Natural killer cell (primary cell): ENCODE measurements around the gene RNF31. TPM values are rescaled to one million over a fixed set of nuclear protein-coding genes. Genes with fewer than 3 reads are reported as not detected.

Source experiments
- ATAC-seq, 3 donors: fragments of 150-1000 bp in 2 of 3; fragments of 200-7000 bp in 1 of 3; cut with Tn5 transposase; 1 replicate in 1 of 3; 2 replicates in 2 of 3; pipeline ENCODE4 v1.10.0; 2021; ENCODE audit warnings: mild to moderate bottlenecking in 2 of 3, moderate library complexity in 2 of 3
- DNase-seq, 2 donors: peaks; one replicate each; pipeline versions ENCODE4 v3.0.0 to v3.0.0-alpha.2; 2013 to 2021; ENCODE audit warnings: mixed read lengths in 1 of 2
- H3K27ac ChIP-seq: one replicate; pipeline ENCODE4 v1.5.1; 2013; ENCODE audit warnings: mild to moderate bottlenecking, low read length
- H3K27me3 ChIP-seq: one replicate; pipeline ENCODE4 v1.6.1; 2013; ENCODE audit warnings: low read length; ENCODE audit not compliant: control insufficient read depth, insufficient read depth
- H3K36me3 ChIP-seq: one replicate; pipeline ENCODE4 v1.6.1; 2013; ENCODE audit warnings: low read length; ENCODE audit not compliant: control insufficient read depth, insufficient read depth
- H3K4me1 ChIP-seq: one replicate; pipeline ENCODE4 v1.6.1; 2013; ENCODE audit warnings: low read length; ENCODE audit not compliant: control insufficient read depth, insufficient read depth
- H3K4me3 ChIP-seq: one replicate; pipeline ENCODE4 v1.5.1; 2013; ENCODE audit warnings: low read length
- H3K9me3 ChIP-seq: one replicate; pipeline ENCODE4 v1.6.1; 2013; ENCODE audit warnings: low read length; ENCODE audit not compliant: control insufficient read depth, insufficient read depth
- H3K27ac Mint-ChIP-seq, 2 donors: one replicate each; pipeline ENCODE4 v1.8.0; 2022; ENCODE audit warnings: mild to moderate bottlenecking in 2 of 2, mixed read lengths in 2 of 2, moderate library complexity in 1 of 2
- H3K27me3 Mint-ChIP-seq, 2 donors: one replicate each; pipeline ENCODE4 v1.8.0; 2022; ENCODE audit warnings: low read depth in 2 of 2, mixed read lengths in 2 of 2
- H3K36me3 Mint-ChIP-seq: one replicate; pipeline ENCODE4 v1.8.0; 2022; ENCODE audit warnings: mixed read lengths
- H3K4me1 Mint-ChIP-seq, 2 donors: one replicate each; pipeline ENCODE4 v1.8.0; 2022; ENCODE audit warnings: mixed read lengths in 2 of 2
- H3K4me3 Mint-ChIP-seq: one replicate; pipeline ENCODE4 v1.8.0; 2022; ENCODE audit warnings: mild to moderate bottlenecking, moderate library complexity, mixed read lengths
- H3K9me3 Mint-ChIP-seq, 2 donors: one replicate each; pipeline ENCODE4 v1.8.0; 2022; ENCODE audit warnings: mixed read lengths in 2 of 2
- CTCF ChIP-seq: fragments of 200-600 bp; IDR thresholded peaks from one replicate; pipeline ENCODE4 v1.8.0; 2022; ENCODE audit warnings: antibody characterized with exemption
- WGBS: methylation state at CpG from one replicate; pipeline ENCODE4 v1.1.7; 2013; ENCODE audit warnings: missing lambda C conversion rate; ENCODE audit not compliant: insufficient coverage; 5-methylcytosine and 5-hydroxymethylcytosine counted together
- intact Hi-C: fragments of 100-400 bp; cut with micrococcal nuclease; formaldehyde crosslinking; loops from one replicate; pipeline ENCODE4 v1.14.2; 2022
- total RNA-seq, 4 donors: library from RNA; stranded (reverse); fragments of 120-200 nt in 1 of 4; gene quantifications; one replicate each; pipeline versions ENCODE4 v1.2.3 to v1.2.4, GENCODE V29; 2013 to 2022

RNF31 gene
- total RNA-seq, 3 donors from 2014 or later (not counting 1 experiment from before 2014, with no cell fraction given), result 96.9 to 134 (median 125) TPM

DNA sequence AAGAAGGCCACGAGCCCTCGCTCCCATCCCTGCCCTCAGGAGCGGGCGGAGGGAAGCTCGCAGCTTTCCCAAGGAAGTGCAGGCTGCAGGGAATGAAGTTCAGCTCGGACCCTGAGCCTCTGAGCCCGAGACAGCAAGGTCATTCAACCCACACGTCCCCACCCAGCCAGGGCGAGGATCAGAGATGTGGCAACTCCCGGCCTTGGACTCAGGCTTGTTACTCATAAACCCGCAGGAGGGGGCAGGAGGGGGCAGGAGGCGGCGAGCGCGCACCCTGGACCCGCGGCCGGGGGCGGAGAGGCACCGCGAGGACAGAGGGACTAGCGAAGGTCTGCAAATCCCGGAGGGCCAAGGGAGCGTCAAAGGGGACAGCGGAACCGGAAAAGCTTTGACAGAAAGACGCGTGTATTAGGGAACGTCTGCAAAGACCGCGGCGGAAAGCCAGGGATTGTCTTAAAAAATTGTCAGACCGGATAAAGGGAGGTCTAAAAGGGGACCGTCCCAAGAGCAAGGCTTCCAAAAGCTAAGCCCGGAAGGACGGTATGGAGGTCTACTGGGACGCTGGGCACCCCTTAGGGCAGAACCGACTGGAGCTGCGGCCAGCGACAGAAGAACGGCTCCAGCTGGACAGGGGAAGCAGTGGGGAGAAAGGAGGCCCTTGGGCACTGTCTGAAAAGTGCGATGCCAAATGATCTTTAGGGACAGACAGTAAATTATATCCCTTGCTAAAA, 33.3 kb upstream of the RNF31 start:
- peak; percentile 17 to 44 (median 30) for ATAC-seq
- peaks cover 24% of the 10 kb centered on the region for H3K4me1 ChIP-seq
- under 1% methylated on average over 42 of the region's 42 CpGs for WGBS
- H3K27ac ChIP-seq, result peak overlapping the region; percentile 100
- intact Hi-C loops, result loop anchor here (1.0 to 2.0 kb wide), 9 partner anchors 22 to 329 kb away; partner anchors contain the start of genes CARMIL3, CHMP4A, EMC9 and IPO4
- Mint-ChIP-seq H3K9me3 (no peaks in the 10 kb centered on the region), H3K27ac (peak overlapping the region; percentile 96 to 99), H3K4me3 (peak overlapping the region; percentile 99), H3K27me3 (no peaks in the 10 kb centered on the region), H3K4me1 (peaks cover 24 to 29% of the 10 kb centered on the region in 2 donors), H3K36me3 (peaks cover 3% of the 10 kb centered on the region)
- TF ChIP-seq CTCF, result no peak
- peak overlapping the region; percentile 62 for H3K4me3 ChIP-seq
- peak in 1 of 2 donors; percentile 90 for DNase-seq
- no peaks in the 10 kb centered on the region for H3K9me3 ChIP-seq
- H3K36me3 ChIP-seq, result peaks cover 20% of the 10 kb centered on the region
- H3K27me3 ChIP-seq, result no peaks in the 10 kb centered on the region

- Mint-ChIP-seq H3K27me3 (no peaks in the 10 kb centered on the region), H3K27ac (peak within 1 kb of the TSS; percentile 96 to 99), H3K4me1 (peaks cover 22 to 27% of the 10 kb centered on the region in 2 donors), H3K9me3 (no peaks in the 10 kb centered on the region), H3K36me3 (peaks cover 6% of the 10 kb centered on the region), H3K4me3 (peak within 1 kb of the TSS; percentile 99)
- peaks cover 24% of the 10 kb centered on the region for H3K4me1 ChIP-seq
- intact Hi-C loops, result loop anchor here (1.0 to 2.0 kb wide), 10 partner anchors 22 to 328 kb away; partner anchors contain the start of genes CARMIL3, CHMP4A, DHRS1 and EMC9
- WGBS, result under 1% methylated on average over 55 of the region's 65 CpGs
- no peak for TF ChIP-seq CTCF
- ATAC-seq (peak; percentile 81 to 94 (median 83)), DNase-seq (peak; percentile 99)
- H3K27me3 ChIP-seq, result no peaks in the 10 kb centered on the region
- no peaks in the 10 kb centered on the region for H3K9me3 ChIP-seq
- peak within 1 kb of the TSS; percentile 100 for H3K27ac ChIP-seq
- H3K4me3 ChIP-seq, result peak within 1 kb of the TSS; percentile 62
- H3K36me3 ChIP-seq, result peaks cover 28% of the 10 kb centered on the region
Measured at GRCh38 chr14:24114532-24115421, 32.5 kb upstream of the RNF31 start, which contains the start of the genes DCAF11 and NRL. Gene DCAF11, plus strand, starts transcription at chr14:24114777. Its CDS starts 818 bp downstream, at chr14:24115595. Gene NRL, minus strand, starts transcription at chr14:24114949. Its CDS starts 32,101 bp downstream, at chr14:24082848.

- no peak for ATAC-seq
- WGBS, result 3% methylated on average over 14 of the region's 14 CpGs
- Mint-ChIP-seq H3K9me3 (no peaks in the 10 kb centered on the region), H3K27me3 (no peaks in the 10 kb centered on the region), H3K4me3 (peak overlapping the region; percentile 99), H3K4me1 (peaks cover 22 to 27% of the 10 kb centered on the region in 2 donors), H3K27ac (peak overlapping the region; percentile 96 to 99), H3K36me3 (peaks cover 6% of the 10 kb centered on the region)
- no peak for DNase-seq
- Histone ChIP-seq H3K27me3 (no peaks in the 10 kb centered on the region), H3K9me3 (no peaks in the 10 kb centered on the region), H3K27ac (peak overlapping the region; percentile 100), H3K4me3 (peak overlapping the region; percentile 62), H3K4me1 (peaks cover 24% of the 10 kb centered on the region), H3K36me3 (peaks cover 32% of the 10 kb centered on the region)
- intact Hi-C loops, result loop anchor here (1.0 to 2.0 kb wide), 4 partner anchors 63 to 327 kb away; partner anchors contain the start of genes CARMIL3, DHRS1, IPO4 and NOP9
- no peak for TF ChIP-seq CTCF
Measured at GRCh38 chr14:24115422-24116127, 31.7 kb upstream of the RNF31 start.
